Measurements from ENCODE around the gene HDGF. TPM values are rescaled to one million over a fixed set of nuclear protein-coding genes. Genes with fewer than 3 reads are reported as not detected.

The HDGF gene
- total RNA-seq, 1 donor from 2014 or later, result 296 TPM

GRCh38 chr1:156721131-156721530 lies 30.3 kb downstream of the HDGF start:
- no peak for TF ChIP-seq CTCF (IDR thresholded peaks at IDR 0.05; ENCODE audit: insufficient read depth, low read length, poor library complexity, severe bottlenecking)
- H3K36me3 ChIP-seq (ENCODE audit: control insufficient read depth, insufficient read depth, low read length), result no peaks in the 10 kb centered on the region
- H3K27me3 ChIP-seq (ENCODE audit: control insufficient read depth, insufficient read depth, low read length), result no peaks in the 10 kb centered on the region
- no peak overlapping the region for H3K4me3 ChIP-seq (ENCODE audit: low read depth, low read length)
- no peak for DNase-seq (ENCODE audit: low read depth)

DNA sequence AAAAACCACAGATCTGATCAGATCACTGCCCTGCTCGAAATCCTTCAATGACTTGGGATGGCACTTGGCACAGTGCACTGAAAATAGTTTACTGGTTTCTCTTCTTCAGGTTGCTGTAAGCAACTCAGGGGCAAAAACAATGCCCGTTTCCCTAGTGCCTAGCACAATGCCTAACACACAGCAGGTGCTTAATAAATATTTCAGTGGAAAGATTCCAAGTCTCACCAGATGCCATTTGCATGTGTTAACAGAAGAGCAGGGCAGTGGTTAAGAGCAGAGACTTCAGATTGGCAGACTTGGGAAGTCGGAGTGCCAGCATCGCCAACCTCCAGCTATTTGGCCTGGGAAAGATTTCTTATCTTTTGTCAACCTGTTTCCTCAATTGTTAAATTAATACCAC lies 34.1 kb downstream of the HDGF start:
- TF ChIP-seq CTCF (IDR thresholded peaks at IDR 0.05; ENCODE audit: insufficient read depth, low read length, poor library complexity, severe bottlenecking), result no peak
- Histone ChIP-seq H3K27me3 (ENCODE audit: control insufficient read depth, insufficient read depth, low read length) (no peaks in the 10 kb centered on the region), H3K36me3 (ENCODE audit: control insufficient read depth, insufficient read depth, low read length) (no peaks in the 10 kb centered on the region), H3K4me3 (ENCODE audit: low read depth, low read length) (no peak overlapping the region)
- DNase-seq (ENCODE audit: low read depth), result no peak

DNA sequence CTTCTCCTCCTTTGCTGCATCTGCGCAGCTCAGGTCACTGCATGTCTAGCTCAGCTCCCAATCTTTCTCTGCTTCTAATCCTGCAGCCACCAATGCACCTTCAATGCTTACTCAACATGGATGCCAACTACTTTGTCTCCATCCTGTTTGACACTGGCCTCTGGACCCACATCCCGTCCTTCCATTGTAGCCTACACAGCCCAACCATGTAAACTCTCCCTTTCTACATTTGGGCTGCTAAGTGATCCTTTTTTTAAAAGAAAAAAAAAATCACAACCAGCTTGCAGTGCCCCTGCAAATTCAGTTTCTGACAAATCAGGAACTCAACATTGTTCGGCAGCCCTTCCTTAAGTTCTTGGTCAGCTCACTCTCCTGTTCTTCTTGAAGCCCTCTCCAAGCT lies 36.6 kb downstream of the HDGF start:
- no peaks in the 10 kb centered on the region for H3K36me3 ChIP-seq (ENCODE audit: control insufficient read depth, insufficient read depth, low read length)
- TF ChIP-seq CTCF (IDR thresholded peaks at IDR 0.05; ENCODE audit: insufficient read depth, low read length, poor library complexity, severe bottlenecking), result no peak
- no peak for DNase-seq (ENCODE audit: low read depth)

DNA sequence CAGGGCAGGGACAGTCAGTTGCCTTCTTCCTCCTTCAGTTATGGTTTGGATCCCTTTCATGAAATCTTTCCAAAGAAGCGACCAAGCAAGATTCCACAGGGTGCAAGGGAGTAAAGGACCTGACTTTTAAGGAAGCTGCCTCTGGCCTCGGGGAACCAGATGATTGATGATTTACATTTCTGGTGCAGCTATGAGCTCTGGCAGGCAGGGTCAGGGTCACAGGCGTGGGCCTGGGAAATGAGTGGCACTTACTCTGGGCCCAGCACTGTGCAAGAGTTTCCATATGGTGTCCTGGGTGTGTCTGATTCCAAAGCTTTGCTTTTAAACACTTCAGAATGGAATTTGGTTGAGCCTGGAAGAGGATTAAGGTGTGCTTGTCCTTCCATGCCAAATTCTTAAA lies 38.8 kb downstream of the HDGF start:
- no peak for DNase-seq (ENCODE audit: low read depth)
- Histone ChIP-seq H3K4me3 (ENCODE audit: low read depth, low read length) (no peak overlapping the region), H3K36me3 (ENCODE audit: control insufficient read depth, insufficient read depth, low read length) (no peaks in the 10 kb centered on the region), H3K27me3 (ENCODE audit: control insufficient read depth, insufficient read depth, low read length) (no peaks in the 10 kb centered on the region)
- no peak for TF ChIP-seq CTCF (IDR thresholded peaks at IDR 0.05; ENCODE audit: insufficient read depth, low read length, poor library complexity, severe bottlenecking)

More for the DNA sequence above, 36.6 kb downstream of the HDGF start:
- Histone ChIP-seq H3K4me3 (ENCODE audit: low read depth, low read length) (no peak overlapping the region), H3K27me3 (ENCODE audit: control insufficient read depth, insufficient read depth, low read length) (no peaks in the 10 kb centered on the region)

- TF ChIP-seq CTCF (IDR thresholded peaks at IDR 0.05; ENCODE audit: insufficient read depth, low read length, poor library complexity, severe bottlenecking), result no peak
- H3K27me3 ChIP-seq (ENCODE audit: control insufficient read depth, insufficient read depth, low read length), result no peaks in the 10 kb centered on the region
- DNase-seq (ENCODE audit: low read depth), result no peak
These were observed 40.3 kb downstream of the HDGF start for GRCh38 chr1:156711011-156711817.

More at GRCh38 chr1:156711011-156711817, 40.3 kb downstream of the HDGF start:
- Histone ChIP-seq H3K36me3 (ENCODE audit: control insufficient read depth, insufficient read depth, low read length) (no peaks in the 10 kb centered on the region), H3K4me3 (ENCODE audit: low read depth, low read length) (no peak overlapping the region)
